NCI-H446 (cell line): ENCODE results near the gene MRPS22.
"Not testable (repeated sequence)": the region's sequence is repeated elsewhere in the genome, so short reads cannot be mapped to it uniquely, and the experiment has no call there.

ENCODE experiments used
- DNase-seq, 2 experiments: peaks; one replicate each; lab custom pipeline; 2025; lab: John Stamatoyannopoulos, UW

Gene MRPS22

GRCh38 chr3:139396707-139397106 is 52.9 kb downstream of the MRPS22 start:
- DNase-seq: no peak

- not testable (repeated sequence) for DNase-seq
Observed at GRCh38 chr3:139401155-139401554, 57.3 kb downstream of the MRPS22 start.
